Measurements from ENCODE around the gene MAPT. TPM values are rescaled to one million over a fixed set of nuclear protein-coding genes. Genes with fewer than 3 reads are reported as not detected.

Gene MAPT
- total and polyA plus RNA-seq, 2 experiments from 2014 or later: 0.37 to 0.71 TPM

DNA sequence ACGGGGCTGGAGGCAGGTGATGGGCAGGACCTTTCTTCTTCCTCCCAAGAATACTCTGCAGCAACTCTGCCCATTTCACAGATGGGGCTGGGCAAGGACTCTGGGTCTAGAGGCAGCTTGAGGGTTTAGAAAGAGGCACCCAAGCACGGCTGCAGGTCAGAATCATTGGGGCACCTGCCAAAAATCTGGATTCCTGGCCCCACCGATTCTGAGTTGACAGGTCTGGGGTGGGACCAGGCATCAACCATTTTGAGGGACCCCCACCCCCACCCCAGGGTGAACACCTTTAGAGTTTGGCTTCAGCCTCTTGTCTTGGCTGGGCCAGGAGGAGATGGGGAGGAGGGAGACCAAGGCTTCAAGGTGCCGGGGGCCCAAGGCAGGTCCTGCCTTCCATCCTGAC is 44.3 kb upstream of the MAPT start:
- Histone ChIP-seq H3K9me3 (ENCODE audit: low read depth) (no peaks in the 10 kb centered on the region), H3K36me3 (replicated peaks; ENCODE audit: insufficient read depth, low read depth) (no peaks in the 10 kb centered on the region), H3K4me3 (no peak overlapping the region), H3K79me2 (no peaks in the 10 kb centered on the region), H3K27ac (no peak overlapping the region), H3K4me1 (ENCODE audit: insufficient read depth) (no peaks in the 10 kb centered on the region), H3K4me2 (no peak overlapping the region), H3K9me2 (replicated peaks; ENCODE audit: insufficient read depth) (no peaks in the 10 kb centered on the region), H4K20me1 (ENCODE audit: insufficient read depth, poor library complexity, severe bottlenecking) (no peaks in the 10 kb centered on the region), H3K27me3 (peaks cover 6% of the 10 kb centered on the region), H2AFZ (no peak overlapping the region)
- DNase-seq (ENCODE audit: low spot score): no peak
- WGBS (ENCODE audit: low lambda C conversion rate, missing lambda C conversion rate): 83% methylated on average over 4 of the region's 4 CpGs
- TF ChIP-seq EZH2phosphoT487 (IDR thresholded peaks at IDR 0.05; ENCODE audit: low read depth, severe bottlenecking, unreplicated experiment) (no peak), EZH2 (IDR thresholded peaks at IDR 0.05; ENCODE audit: borderline replicate concordance) (no peak)
- TF ChIP-seq, protein P1, sequence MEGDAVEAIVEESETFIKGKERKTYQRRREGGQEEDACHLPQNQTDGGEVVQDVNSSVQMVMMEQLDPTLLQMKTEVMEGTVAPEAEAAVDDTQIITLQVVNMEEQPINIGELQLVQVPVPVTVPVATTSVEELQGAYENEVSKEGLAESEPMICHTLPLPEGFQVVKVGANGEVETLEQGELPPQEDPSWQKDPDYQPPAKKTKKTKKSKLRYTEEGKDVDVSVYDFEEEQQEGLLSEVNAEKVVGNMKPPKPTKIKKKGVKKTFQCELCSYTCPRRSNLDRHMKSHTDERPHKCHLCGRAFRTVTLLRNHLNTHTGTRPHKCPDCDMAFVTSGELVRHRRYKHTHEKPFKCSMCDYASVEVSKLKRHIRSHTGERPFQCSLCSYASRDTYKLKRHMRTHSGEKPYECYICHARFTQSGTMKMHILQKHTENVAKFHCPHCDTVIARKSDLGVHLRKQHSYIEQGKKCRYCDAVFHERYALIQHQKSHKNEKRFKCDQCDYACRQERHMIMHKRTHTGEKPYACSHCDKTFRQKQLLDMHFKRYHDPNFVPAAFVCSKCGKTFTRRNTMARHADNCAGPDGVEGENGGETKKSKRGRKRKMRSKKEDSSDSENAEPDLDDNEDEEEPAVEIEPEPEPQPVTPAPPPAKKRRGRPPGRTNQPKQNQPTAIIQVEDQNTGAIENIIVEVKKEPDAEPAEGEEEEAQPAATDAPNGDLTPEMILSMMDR (IDR thresholded peaks at IDR 0.05; ENCODE audit: poor library complexity): no peak

- Histone ChIP-seq H3K27me3 (peaks cover 6% of the 10 kb centered on the region), H3K4me2 (no peak overlapping the region), H3K9me2 (replicated peaks; ENCODE audit: insufficient read depth) (no peaks in the 10 kb centered on the region), H3K27ac (no peak overlapping the region), H3K79me2 (no peaks in the 10 kb centered on the region), H3K9me3 (ENCODE audit: low read depth) (no peaks in the 10 kb centered on the region), H4K20me1 (ENCODE audit: insufficient read depth, poor library complexity, severe bottlenecking) (no peaks in the 10 kb centered on the region), H3K4me1 (ENCODE audit: insufficient read depth) (no peaks in the 10 kb centered on the region), H3K4me3 (no peak overlapping the region), H3K36me3 (replicated peaks; ENCODE audit: insufficient read depth, low read depth) (no peaks in the 10 kb centered on the region), H2AFZ (no peak overlapping the region)
- TF ChIP-seq, protein P1 (IDR thresholded peaks at IDR 0.05; ENCODE audit: poor library complexity): no peak
- no peak for TF ChIP-seq EZH2 (IDR thresholded peaks at IDR 0.05; ENCODE audit: borderline replicate concordance)
- TF ChIP-seq EZH2phosphoT487 (IDR thresholded peaks at IDR 0.05; ENCODE audit: low read depth, severe bottlenecking, unreplicated experiment): no peak
- DNase-seq (ENCODE audit: low spot score): no peak
- WGBS (ENCODE audit: low lambda C conversion rate, missing lambda C conversion rate): 93% methylated on average over 5 of the region's 5 CpGs
Observed at GRCh38 chr17:45850468-45850867, 43.9 kb upstream of the MAPT start.

- Histone ChIP-seq H3K4me1 (ENCODE audit: insufficient read depth) (no peaks in the 10 kb centered on the region), H4K20me1 (ENCODE audit: insufficient read depth, poor library complexity, severe bottlenecking) (no peaks in the 10 kb centered on the region), H2AFZ (no peak overlapping the region), H3K9me3 (ENCODE audit: low read depth) (no peaks in the 10 kb centered on the region), H3K27ac (no peak overlapping the region), H3K9me2 (replicated peaks; ENCODE audit: insufficient read depth) (no peaks in the 10 kb centered on the region), H3K79me2 (no peaks in the 10 kb centered on the region), H3K4me2 (no peak overlapping the region), H3K4me3 (no peak overlapping the region), H3K27me3 (peaks cover 6% of the 10 kb centered on the region), H3K36me3 (replicated peaks; ENCODE audit: insufficient read depth, low read depth) (no peaks in the 10 kb centered on the region)
- TF ChIP-seq, protein P1 (IDR thresholded peaks at IDR 0.05; ENCODE audit: poor library complexity): no peak
- TF ChIP-seq EZH2phosphoT487 (IDR thresholded peaks at IDR 0.05; ENCODE audit: low read depth, severe bottlenecking, unreplicated experiment) (no peak), EZH2 (IDR thresholded peaks at IDR 0.05; ENCODE audit: borderline replicate concordance) (no peak)
- DNase-seq (ENCODE audit: low spot score): no peak
- 86% methylated on average over 6 of the region's 6 CpGs for WGBS (ENCODE audit: low lambda C conversion rate, missing lambda C conversion rate)
Observed at GRCh38 chr17:45851022-45851421, 43.3 kb upstream of the MAPT start.

GRCh38 chr17:45851464-45851863 is 42.9 kb upstream of the MAPT start:
- peaks cover 6% of the 10 kb centered on the region for H3K27me3 ChIP-seq
- H3K4me2 ChIP-seq: no peak overlapping the region
- H3K27ac ChIP-seq: no peak overlapping the region
- H3K36me3 ChIP-seq (replicated peaks; ENCODE audit: insufficient read depth, low read depth): no peaks in the 10 kb centered on the region
- no peak overlapping the region for H3K4me3 ChIP-seq
- no peaks in the 10 kb centered on the region for H3K9me2 ChIP-seq (replicated peaks; ENCODE audit: insufficient read depth)
- no peaks in the 10 kb centered on the region for H4K20me1 ChIP-seq (ENCODE audit: insufficient read depth, poor library complexity, severe bottlenecking)
- H2AFZ ChIP-seq: no peak overlapping the region
- TF ChIP-seq EZH2 (IDR thresholded peaks at IDR 0.05; ENCODE audit: borderline replicate concordance) (no peak), EZH2phosphoT487 (IDR thresholded peaks at IDR 0.05; ENCODE audit: low read depth, severe bottlenecking, unreplicated experiment) (no peak)
- TF ChIP-seq, protein P1 (IDR thresholded peaks at IDR 0.05; ENCODE audit: poor library complexity): no peak
- WGBS (ENCODE audit: low lambda C conversion rate, missing lambda C conversion rate): 72% methylated on average over 7 of the region's 8 CpGs
- no peaks in the 10 kb centered on the region for H3K79me2 ChIP-seq
- H3K9me3 ChIP-seq (ENCODE audit: low read depth): no peaks in the 10 kb centered on the region
- no peak for DNase-seq (ENCODE audit: low spot score)
- H3K4me1 ChIP-seq (ENCODE audit: insufficient read depth): no peaks in the 10 kb centered on the region
